ENCODE data around the gene UBASH3B. TPM values are rescaled to one million over a fixed set of nuclear protein-coding genes. Genes with fewer than 3 reads are reported as not detected.
A peak's percentile ranks its signal among the peaks of the same experiment; 100 is the strongest.

Gene UBASH3B
- polyA plus RNA-seq, 10 donors: 4.1 to 7.2 (median 5.7) TPM

- DNase-seq: peak in 2 of 3 donors; percentile 63 to 81
Measured at GRCh38 chr11:122706291-122707088, 51.0 kb downstream of the UBASH3B start.

- no peak for DNase-seq
Measured at GRCh38 chr11:122707111-122707510, 51.6 kb downstream of the UBASH3B start.

GRCh38 chr11:122707901-122708300 lies 52.4 kb downstream of the UBASH3B start:
- DNase-seq: peak in 1 of 3 donors; percentile 81

- no peak for DNase-seq
Measured at GRCh38 chr11:122709039-122709760, 53.7 kb downstream of the UBASH3B start.

GRCh38 chr11:122711362-122711761 lies 55.8 kb downstream of the UBASH3B start:
- DNase-seq: no peak

GRCh38 chr11:122711831-122712381 lies 56.4 kb downstream of the UBASH3B start:
- DNase-seq: peak in 1 of 3 donors; percentile 86

- no peak for DNase-seq
Measured at GRCh38 chr11:122714004-122714403, 58.5 kb downstream of the UBASH3B start.

GRCh38 chr11:122714484-122714883 lies 59.0 kb downstream of the UBASH3B start:
- DNase-seq: no peak

- peak in 1 of 3 donors; percentile 78 for DNase-seq
Measured at GRCh38 chr11:122715548-122716440, 60.3 kb downstream of the UBASH3B start.

- no peak for DNase-seq
Measured at GRCh38 chr11:122717264-122717867, 61.8 kb downstream of the UBASH3B start.

- no peak for DNase-seq
Measured at GRCh38 chr11:122720107-122720881, 64.8 kb downstream of the UBASH3B start.

GRCh38 chr11:122721201-122721963 lies 65.9 kb downstream of the UBASH3B start:
- peak in 1 of 3 donors; percentile 70 for DNase-seq

- peak in 1 of 3 donors; percentile 59 for DNase-seq
Measured at GRCh38 chr11:122721964-122722266, 66.4 kb downstream of the UBASH3B start.

- DNase-seq: no peak
Measured at GRCh38 chr11:122723106-122723505, 67.6 kb downstream of the UBASH3B start.

GRCh38 chr11:122723576-122723975 lies 68.1 kb downstream of the UBASH3B start:
- no peak for DNase-seq

- DNase-seq: no peak
Measured at GRCh38 chr11:122724520-122724919, 69.0 kb downstream of the UBASH3B start.

GRCh38 chr11:122726028-122726427 lies 70.5 kb downstream of the UBASH3B start:
- DNase-seq: no peak

- DNase-seq: peak in 1 of 3 donors; percentile 68
Measured at GRCh38 chr11:122727101-122727929, 71.8 kb downstream of the UBASH3B start.

- DNase-seq: no peak
Measured at GRCh38 chr11:122728561-122728960, 73.0 kb downstream of the UBASH3B start.
